HCT116 (cell line): ENCODE measurements around the gene RFESD. TPM values are rescaled to one million over a fixed set of nuclear protein-coding genes. Genes with fewer than 3 reads are reported as not detected.
"Not testable (repeated sequence)": the region's sequence is repeated elsewhere in the genome, so short reads cannot be mapped to it uniquely, and the experiment has no call there.

Experiments used
- ATAC-seq: fragments of 200-7000 bp; cut with Tn5 transposase; 2 replicates; pipeline ENCODE4 v1.9.1; 2020; ENCODE audit warnings: mild to moderate bottlenecking, moderate library complexity
- BruUV-seq: library from RNA; stranded (reverse); fragments of 400-500 nt; replicated peaks from 2 replicates; lab custom pipeline; 2021; lab: Mats Ljungman, UMichigan
- CTCF ChIA-PET: fragments of 300-600 bp; sonication (Branson Sonifier 250); formaldehyde crosslinking; loops from one replicate; lab custom pipeline; 2021; ENCODE audit warnings: antibody characterized with exemption; lab: Charles Lee
- POLR2A ChIA-PET: fragments of 300-600, 350-600 bp; sonication (Branson Sonifier 250); formaldehyde crosslinking; loops from one replicate; lab custom pipeline; 2021; ENCODE audit warnings: antibody characterized with exemption; lab: Charles Lee
- RAD21 ChIA-PET, 2 experiments: fragments of 300-600 bp; sonication (Branson Sonifier 250); formaldehyde crosslinking; loops; one replicate each; lab custom pipeline; 2023; ENCODE audit warnings: low total read pairs in 2 of 2; ENCODE audit not compliant: uncharacterized antibody in 2 of 2, unreplicated experiment in 2 of 2, low non-redundant PET in 1 of 2; lab: Charles Lee
- DNase-seq: peaks from one replicate; pipeline ENCODE4 v3.0.0-alpha.2; 2010; ENCODE audit warnings: low read depth, low spot score
- H2AFZ ChIP-seq: fragments of 200-600 bp; shearing (Covaris generic), sonication (generic); 2 replicates; pipeline ENCODE4 v1.6.1; 2017; ENCODE audit warnings: low read depth, mixed run types, mixed read lengths, antibody characterized with exemption, low read length; ENCODE audit not compliant: poor library complexity, severe bottlenecking
- H3K27ac ChIP-seq: 2 replicates; pipeline ENCODE4 v1.5.1; 2012; ENCODE audit warnings: low read depth, low read length
- H3K27me3 ChIP-seq: fragments of 200-600 bp; sonication (generic); 2 replicates; pipeline ENCODE4 v1.6.1; 2016; ENCODE audit warnings: mixed run types, low read length, mixed read lengths; ENCODE audit not compliant: insufficient read depth
- H3K36me3 ChIP-seq, 2 experiments: fragments of 200-500 bp in 1 of 2; fragments of 200-600 bp in 1 of 2; sonication (Bioruptor generic) in 1 of 2; sonication (generic) in 1 of 2; 2 replicates each; pipeline versions ENCODE4 v1.5.1 to v1.6.1; 2014 to 2016; ENCODE audit warnings: low read length in 2 of 2, inconsistent platforms in 1 of 2, mixed read lengths in 1 of 2, mixed run types in 1 of 2; ENCODE audit not compliant: insufficient read depth in 2 of 2, control insufficient read depth in 1 of 2
- H3K4me1 ChIP-seq, 2 experiments: fragments of 200-600 bp in 1 of 2; sonication (generic) in 1 of 2; 2 replicates each; pipeline versions ENCODE4 v1.5.1 to v1.6.1; 2012 to 2017; ENCODE audit warnings: low read length in 2 of 2, inconsistent platforms in 1 of 2, mild to moderate bottlenecking in 1 of 2, mixed read lengths in 1 of 2, mixed run types in 1 of 2, moderate library complexity in 1 of 2; ENCODE audit not compliant: insufficient read depth in 2 of 2, control insufficient read depth in 1 of 2
- H3K4me2 ChIP-seq: fragments of 200-600 bp; sonication (generic); 2 replicates; pipeline ENCODE4 v1.6.1; 2017; ENCODE audit warnings: mixed run types, low read length, mixed read lengths
- H3K4me3 ChIP-seq, 2 experiments: fragments of 200-600 bp in 1 of 2; sonication (generic) in 1 of 2; replicated peaks in 1 of 2; 2 replicates each; pipeline ENCODE4 v1.5.1; 2011 to 2016; ENCODE audit warnings: low read length in 2 of 2, control low read depth in 1 of 2, low read depth in 1 of 2, mild to moderate bottlenecking in 1 of 2, mixed read lengths in 1 of 2, mixed run types in 1 of 2
- H3K79me2 ChIP-seq: fragments of 200-600 bp; sonication (generic); 2 replicates; pipeline ENCODE4 v1.6.1; 2017; ENCODE audit warnings: mild to moderate bottlenecking, mixed run types, low read length, moderate library complexity, mixed read lengths; ENCODE audit not compliant: insufficient read depth
- H3K9ac ChIP-seq: fragments of 200-600 bp; sonication (generic); 2 replicates; pipeline ENCODE4 v1.6.1; 2016; ENCODE audit warnings: low read length, mixed read lengths
- H3K9me2 ChIP-seq: fragments of 200-600 bp; sonication (generic), shearing (Covaris generic); 2 replicates; pipeline ENCODE4 v1.6.1; 2017; ENCODE audit warnings: mixed run types, mild to moderate bottlenecking, moderate library complexity; ENCODE audit not compliant: insufficient read depth
- H3K9me3 ChIP-seq, 2 experiments: fragments of 200-500 bp in 1 of 2; fragments of 200-600 bp in 1 of 2; sonication (Bioruptor generic) in 1 of 2; sonication (generic) in 1 of 2; 2 replicates each; pipeline ENCODE4 v1.6.1; 2014 to 2017; ENCODE audit warnings: low read length in 2 of 2, mixed read lengths in 2 of 2, inconsistent platforms in 1 of 2, low read depth in 1 of 2, mild to moderate bottlenecking in 1 of 2, mixed run types in 1 of 2, moderate library complexity in 1 of 2; ENCODE audit not compliant: control insufficient read depth in 1 of 2, insufficient read depth in 1 of 2
- H4K20me1 ChIP-seq: fragments of 200-600 bp; sonication (generic), shearing (Covaris generic); 2 replicates; pipeline ENCODE4 v1.6.1; 2017; ENCODE audit warnings: mixed run types, mild to moderate bottlenecking, moderate library complexity; ENCODE audit not compliant: insufficient read depth
- CEBPB ChIP-seq: IDR thresholded peaks from 2 replicates; pipeline ENCODE4 v1.6.1; 2012; ENCODE audit warnings: low read depth
- CTCF ChIP-seq, 3 experiments: fragments of 200-600 bp in 1 of 3; sonication (generic) in 1 of 3; IDR thresholded peaks in 2 of 3; conservative IDR thresholded peaks in 1 of 3; 2 replicates each; pipeline ENCODE4 v1.5.1; 2012 to 2017; ENCODE audit warnings: low read depth in 2 of 3, low read length in 2 of 3, antibody characterized with exemption in 1 of 3, borderline replicate concordance in 1 of 3, control low read depth in 1 of 3, mild to moderate bottlenecking in 1 of 3, mixed read lengths in 1 of 3, mixed run types in 1 of 3, moderate library complexity in 1 of 3; ENCODE audit not compliant: insufficient read depth in 1 of 3
- EZH2 ChIP-seq: fragments of 200-600 bp; sonication (generic); IDR thresholded peaks from 2 replicates; pipeline ENCODE4 v1.6.1; 2017; ENCODE audit warnings: antibody characterized with exemption, mixed run types
- FOSL1 ChIP-seq: IDR thresholded peaks from 2 replicates; pipeline ENCODE4 v1.6.1; 2012; ENCODE audit warnings: low read depth
- JUND ChIP-seq: IDR thresholded peaks from 2 replicates; pipeline ENCODE4 v1.6.1; 2012
- MAX ChIP-seq: IDR thresholded peaks from 2 replicates; pipeline ENCODE4 v1.6.1; 2012
- POLR2AphosphoS5 ChIP-seq: IDR thresholded peaks from 2 replicates; pipeline ENCODE4 v1.6.1; 2011; ENCODE audit warnings: mild to moderate bottlenecking, low read depth, low read length, moderate library complexity
- RAD21 ChIP-seq: IDR thresholded peaks from 2 replicates; pipeline ENCODE4 v1.6.1; 2012; ENCODE audit warnings: low read depth, mild to moderate bottlenecking
- SP1 ChIP-seq: IDR thresholded peaks from 2 replicates; pipeline ENCODE4 v1.6.1; 2012; ENCODE audit warnings: low read depth
- SRF ChIP-seq: IDR thresholded peaks from 2 replicates; pipeline ENCODE4 v1.6.1; 2012; ENCODE audit warnings: low read depth
- TCF7L2 ChIP-seq: IDR thresholded peaks from 2 replicates; pipeline ENCODE4 v1.7.0; 2011; ENCODE audit warnings: borderline replicate concordance, inconsistent platforms; ENCODE audit not compliant: insufficient read depth, insufficient read length; ENCODE audit errors: extremely low read depth
- ZFX ChIP-seq: fragments of 450-650 bp; IDR thresholded peaks from 2 replicates; pipeline ENCODE4 v1.6.1; 2017
- ZNF274 ChIP-seq: fragments of 200-500 bp; sonication (Bioruptor generic); IDR thresholded peaks from 2 replicates; pipeline ENCODE4 v1.6.1; 2014; ENCODE audit warnings: mild to moderate bottlenecking, low read depth, low read length, inconsistent platforms
- intact Hi-C: fragments of 100-400 bp; cut with micrococcal nuclease; formaldehyde crosslinking; loops from 2 replicates; pipeline ENCODE4 v1.10.0; 2022
- total RNA-seq: library from RNA; stranded (reverse); gene quantifications from one replicate; pipeline ENCODE4 v1.2.1, GENCODE V29; 2021; ENCODE audit not compliant: unreplicated experiment

Gene RFESD
- total RNA-seq, 1 experiment from 2014 or later: 4.1 TPM

- DNase-seq, ATAC-seq, BruUV-seq, H3K79me2 ChIP-seq, H3K27me3 ChIP-seq, H3K9me3 ChIP-seq, H4K20me1 ChIP-seq, H3K36me3 ChIP-seq, H2AFZ ChIP-seq, H3K9me2 ChIP-seq, H3K27ac ChIP-seq: not testable (repeated sequence)
- Histone ChIP-seq H3K4me3 (peak overlapping the region in 1 of 2 experiments; percentile 65; a peak in 1 of 4 replicates), H3K9ac (0 out of 2 replicates have a peak overlapping the region, but pooled peaks have one; percentile 4), H3K4me1 (peaks cover 9 to 33% of the 10 kb centered on the region in 2 experiments; a peak in 3 of 4 replicates), H3K4me2 (peak overlapping the region; percentile 91)
- CTCF ChIA-PET: interaction anchor here (0.9 to 2.0 kb wide), 5 partner anchors 9 to 202 kb away, joined by 3 to 9 read pairs (median 4); no protein-coding TSS in a partner anchor
- 0 out of 6 replicates have a peak, but pooled peaks of 1 of the 3 experiments have one; percentile 9 for TF ChIP-seq CTCF (IDR thresholded peaks at IDR 0.05 in 2 of 3, conservative IDR thresholded peaks at IDR 0.05 in 1 of 3; ENCODE audit: borderline replicate concordance in 1 of 3, insufficient read depth in 1 of 3, low read depth in 2 of 3, low read length in 2 of 3)
- RAD21 ChIA-PET: interaction anchor here (0.8 to 1.6 kb wide), 2 partner anchors 135 to 198 kb away, joined by 3 read pairs; no protein-coding TSS in a partner anchor
- POLR2A ChIA-PET: interaction anchor here (0.6 to 1.5 kb wide), 10 partner anchors 12 to 597 kb away, joined by 3 to 10 read pairs (median 3); partner anchors contain the start of genes GLRX and RHOBTB3
- intact Hi-C loops: loop anchor here (5.0 kb wide), 1 partner anchor 691 kb away; no protein-coding TSS in a partner anchor
Measured at GRCh38 chr5:95646226-95646568, 380 bp upstream of the RFESD start.

GRCh38 chr5:95647886-95648860, 1.6 kb downstream of the RFESD start:
- no peaks in the 10 kb centered on the region for H3K9me2 ChIP-seq
- peaks cover 9 to 33% of the 10 kb centered on the region in 2 experiments; a peak in 3 of 4 replicates for H3K4me1 ChIP-seq
- TF ChIP-seq FOSL1 (no peak), CEBPB (no peak), POLR2AphosphoS5 (no peak), ZNF274 (no peak), EZH2 (no peak), TCF7L2 (no peak), MAX (no peak), JUND (no peak), RAD21 (no peak), SRF (no peak), ZFX (no peak), SP1 (no peak)
- no peaks in the 10 kb centered on the region for H3K9me3 ChIP-seq
- ChIA-PET CTCF (interaction anchor here (2.0 kb wide), 1 partner anchor 133 kb away, joined by 9 read pairs; no protein-coding TSS in a partner anchor), POLR2A (no interaction called here), RAD21 (interaction anchor here in 1 of 2 experiments (1.6 kb wide), 1 partner anchor 196 kb away, joined by 3 read pairs; no protein-coding TSS in a partner anchor)
- H3K27me3 ChIP-seq: no peaks in the 10 kb centered on the region
- H2AFZ ChIP-seq: no peak overlapping the region
- ATAC-seq (no peak), DNase-seq (no peak)
- intact Hi-C loops: loop anchor here (5.0 kb wide), 1 partner anchor 689 kb away; no protein-coding TSS in a partner anchor
- peak overlapping the region; percentile 76; the same call in 1 of the 2 replicates for H3K27ac ChIP-seq
- BruUV-seq: no TSS peak
- no peak overlapping the region for H3K4me3 ChIP-seq
- H3K79me2 ChIP-seq: no peaks in the 10 kb centered on the region
- no peaks in the 10 kb centered on the region for H3K36me3 ChIP-seq
- peak overlapping the region; percentile 91 for H3K4me2 ChIP-seq
- peak overlapping the region; percentile 75 for H3K9ac ChIP-seq
- no peaks in the 10 kb centered on the region for H4K20me1 ChIP-seq
